Spleen (tissue), 11 donors: Measurements from ENCODE around the gene SLC16A3. TPM values are rescaled to one million over a fixed set of nuclear protein-coding genes. Genes with fewer than 3 reads are reported as not detected.

Experiments
- DNase-seq: peaks from one replicate; pipeline ENCODE4 v3.0.0-alpha.2; 2020
- H3K27ac ChIP-seq, 8 donors: fragments of 200-600 bp; sonication (generic) in 7 of 8; 1 replicate in 4 of 8; 2 replicates in 4 of 8; pipeline versions ENCODE4 v1.5.0 to v1.8.0; 2016 to 2021; ENCODE audit warnings: inconsistent platforms in 4 of 8, mild to moderate bottlenecking in 4 of 8, moderate library complexity in 1 of 8
- H3K27me3 ChIP-seq, 7 donors: fragments of 200-600 bp; sonication (generic) in 6 of 7; replicated peaks in 1 of 7; 1 replicate in 4 of 7; 2 replicates in 3 of 7; pipeline versions ENCODE4 v1.5.0 to v1.8.0; 2016 to 2021; ENCODE audit warnings: inconsistent platforms in 3 of 7, mild to moderate bottlenecking in 1 of 7
- H3K36me3 ChIP-seq, 6 donors: fragments of 200-600 bp; sonication (generic) in 5 of 6; 1 replicate in 4 of 6; 2 replicates in 2 of 6; pipeline versions ENCODE4 v1.5.0 to v1.8.0; 2016 to 2021; ENCODE audit warnings: inconsistent platforms in 2 of 6
- H3K4me1 ChIP-seq, 6 donors: fragments of 200-600 bp; sonication (generic) in 5 of 6; 1 replicate in 3 of 6; 2 replicates in 3 of 6; pipeline versions ENCODE4 v1.5.0 to v1.8.0; 2016 to 2021; ENCODE audit warnings: inconsistent platforms in 3 of 6
- H3K4me3 ChIP-seq, 8 donors: fragments of 200-600 bp; sonication (generic) in 7 of 8; 1 replicate in 4 of 8; 2 replicates in 4 of 8; pipeline versions ENCODE4 v1.5.0 to v1.8.0; 2016 to 2021; ENCODE audit warnings: inconsistent platforms in 4 of 8, mild to moderate bottlenecking in 4 of 8, moderate library complexity in 2 of 8
- H3K9me3 ChIP-seq, 8 donors: fragments of 200-600 bp; sonication (generic) in 7 of 8; 1 replicate in 4 of 8; 2 replicates in 4 of 8; pipeline versions ENCODE4 v1.5.0 to v1.8.0; 2016 to 2021; ENCODE audit warnings: inconsistent platforms in 4 of 8
- CTCF ChIP-seq, 11 experiments: fragments of 200-600 bp in 7 of 11; fragments of 450-650 bp in 4 of 11; sonication (generic) in 4 of 11; IDR thresholded peaks in 8 of 11; conservative IDR thresholded peaks in 3 of 11; 1 replicate in 7 of 11; 2 replicates in 4 of 11; pipeline versions ENCODE4 v1.4.0 to v1.8.0; 2016 to 2021; ENCODE audit warnings: antibody characterized with exemption in 11 of 11, inconsistent platforms in 4 of 11, mild to moderate bottlenecking in 1 of 11
- POLR2A ChIP-seq, 3 donors: fragments of 450-650 bp; IDR thresholded peaks; one replicate each; pipeline ENCODE4 v1.5.1; 2017; ENCODE audit warnings: antibody characterized with exemption in 3 of 3, mild to moderate bottlenecking in 1 of 3
- POLR2AphosphoS5 ChIP-seq, 3 donors: sonication (generic); formaldehyde crosslinking; IDR thresholded peaks; one replicate each; pipeline ENCODE4 v1.5.1; 2017; ENCODE audit warnings: antibody characterized with exemption in 3 of 3
- WGBS, 5 donors: extraction: QIAGEN DNeasy Blood & Tissue Kit in 3 of 5; methylation state at CpG; one replicate each; pipeline versions ENCODE4 v1.1.5 to v1.1.7; 2013 to 2018; 5-methylcytosine and 5-hydroxymethylcytosine counted together
- intact Hi-C: fragments of 100-400 bp; cut with DNase I; formaldehyde crosslinking; loops from one replicate; pipeline ENCODE4 v1.15.0; 2023; ENCODE audit warnings: low total_unique reads
- polyA plus RNA-seq, 3 donors: library from polyadenylated mRNA; stranded (reverse); fragments of 200-250 nt; gene quantifications; one replicate each; pipeline ENCODE4 v1.2.1, GENCODE V29; 2013
- total RNA-seq, 7 donors: library from RNA; depleted of rRNA in 3 of 7; stranded (reverse); fragments of >200 nt in 3 of 7; fragmentation: NEBNext Ultra II Directional in 4 of 7; extraction: Animal tissue kit (Norgen Biotek cat#: 25700) in 4 of 7; gene quantifications; one replicate each; pipeline versions ENCODE4 v1.1.0 to v1.2.1, GENCODE V29; 2016 to 2021
- donor health status: healthy with polysubstance abuse.
- donor health status: DM: no; HTN: no; CAD: no; lungs with moderate emphysema.
- donor health status: DM: no; HTN: no; CAD: no.
- donor health status: Bipolar disorder and iron deficiency.
- donor health status: healthy.
- donor health status: DM: no; HTN: no; CAD: no.
- donor health status: DM: yes; HTN: yes; CAD: no.

Gene SLC16A3
- total and polyA plus RNA-seq, 10 donors: 11.1 to 185 (median 74.0) TPM

- WGBS, 5 donors: 94 to 100% (median 97%) methylated on average over 5 of the region's 5 CpGs
- H3K4me3 ChIP-seq: no peak overlapping the region
- H3K27ac ChIP-seq: peak overlapping the region in 7 of 8 donors; percentile 46 to 76 (median 70)
- peak in 1 of 3 donors; percentile 1 for TF ChIP-seq POLR2AphosphoS5 (IDR thresholded peaks at IDR 0.05)
- TF ChIP-seq POLR2A (IDR thresholded peaks at IDR 0.05): no peak
- TF ChIP-seq CTCF (IDR thresholded peaks at IDR 0.05 in 8 of 11, conservative IDR thresholded peaks at IDR 0.05 in 3 of 11): no peak
- H3K4me1 ChIP-seq: peaks cover 29 to 91% (median 61%) of the 10 kb centered on the region in 6 donors
- no peaks in the 10 kb centered on the region for H3K9me3 ChIP-seq
- peaks cover 25 to 99% (median 87%) of the 10 kb centered on the region in 6 donors for H3K36me3 ChIP-seq
- DNase-seq: no peak
- no peaks in the 10 kb centered on the region for H3K27me3 ChIP-seq
- intact Hi-C loops: no loop called here
Observed at GRCh38 chr17:82246040-82246364, 17.2 kb downstream of the SLC16A3 start.

DNA sequence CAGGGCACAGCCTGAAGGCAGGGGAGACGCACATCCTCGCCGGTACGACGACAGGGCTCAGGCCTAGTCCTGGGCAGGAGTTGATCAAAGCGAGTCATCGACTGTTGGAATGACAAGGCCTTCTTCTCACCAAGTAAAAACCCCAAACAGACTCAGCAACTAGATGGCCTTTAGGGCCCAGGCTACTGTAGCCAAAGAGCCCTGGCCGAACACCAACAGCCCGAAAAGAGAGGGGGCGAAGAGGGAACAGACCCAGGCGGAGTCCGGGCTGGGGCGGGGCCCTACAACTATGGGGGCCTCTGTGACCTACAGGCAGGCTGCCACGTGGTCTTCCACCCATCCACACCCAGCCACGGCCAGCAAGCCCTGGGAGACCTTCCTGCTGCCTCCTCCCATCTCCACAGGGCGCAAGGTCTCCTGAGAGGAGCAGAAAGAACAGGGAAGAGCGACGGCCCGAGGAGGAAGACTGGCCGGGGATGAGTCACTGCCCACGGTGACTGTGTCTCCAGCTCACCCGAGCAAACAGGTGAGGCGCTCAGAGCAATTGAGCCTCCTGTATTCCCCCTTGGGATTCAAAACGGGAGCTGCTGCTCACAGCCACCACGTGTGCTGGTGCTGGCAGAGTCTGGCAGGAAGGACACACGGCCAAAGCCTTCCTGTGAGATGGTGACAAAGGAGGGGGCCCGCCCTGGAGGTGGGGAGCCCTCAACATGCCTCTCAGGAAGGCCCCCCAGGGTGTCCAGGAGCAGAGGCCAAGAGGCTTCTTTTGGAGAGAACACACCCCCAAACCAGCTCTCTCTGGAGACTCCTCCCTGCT, 17.7 kb downstream of the SLC16A3 start:
- DNase-seq: peak; percentile 76
- Histone ChIP-seq H3K27ac (peak overlapping the region; percentile 46 to 76 (median 70)), H3K27me3 (no peaks in the 10 kb centered on the region), H3K4me1 (peaks cover 23 to 86% (median 55%) of the 10 kb centered on the region in 6 donors), H3K9me3 (no peaks in the 10 kb centered on the region), H3K4me3 (no peak overlapping the region), H3K36me3 (peaks cover 30 to 100% (median 93%) of the 10 kb centered on the region in 6 donors)
- 54 to 64% (median 59%) methylated on average over 24 to 27 of the region's 27 CpGs for WGBS, 5 donors
- intact Hi-C loops: no loop called here
- TF ChIP-seq CTCF (IDR thresholded peaks at IDR 0.05 in 8 of 11, conservative IDR thresholded peaks at IDR 0.05 in 3 of 11) (no peak), POLR2AphosphoS5 (IDR thresholded peaks at IDR 0.05) (peak; percentile 33 to 51 (median 46))

DNA sequence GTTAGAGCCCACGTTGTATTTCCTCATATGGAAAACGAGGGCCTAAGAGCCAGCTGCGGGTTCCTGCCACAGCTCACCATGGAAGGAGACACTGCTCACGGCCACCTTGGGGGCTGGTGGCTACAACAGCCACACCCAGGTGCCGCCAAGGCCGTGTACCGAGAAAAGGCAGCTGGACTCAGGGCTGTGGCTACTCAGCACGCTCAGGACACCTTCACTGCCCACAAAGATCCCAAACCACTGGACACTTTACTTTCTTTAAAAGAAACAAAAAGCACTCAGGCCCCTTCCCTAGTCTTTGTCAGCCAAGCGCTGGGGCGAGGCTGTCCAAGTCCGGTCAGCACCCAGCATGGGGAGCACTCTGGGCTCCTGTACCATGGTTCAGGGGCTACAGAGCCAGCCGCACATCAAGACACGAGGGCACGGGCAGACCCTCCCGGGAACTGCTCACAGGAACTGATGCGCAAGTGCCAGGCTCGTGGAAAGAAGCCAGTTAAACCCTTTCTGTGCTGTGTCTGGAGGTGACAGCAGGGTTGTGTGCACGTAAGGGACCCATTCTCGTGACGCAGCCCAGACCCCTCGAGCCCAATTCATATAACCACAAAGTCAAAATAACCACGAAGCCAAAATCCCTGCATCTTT, 18.5 kb downstream of the SLC16A3 start:
- peaks cover 30 to 100% (median 99%) of the 10 kb centered on the region in 6 donors for H3K36me3 ChIP-seq
- intact Hi-C loops: no loop called here

GRCh38 chr17:82247856-82248671, 19.2 kb downstream of the SLC16A3 start:
- Histone ChIP-seq H3K27me3 (no peaks in the 10 kb centered on the region), H3K4me1 (peaks cover 9 to 71% (median 40%) of the 10 kb centered on the region in 6 donors), H3K9me3 (no peaks in the 10 kb centered on the region), H3K27ac (peak overlapping the region in 5 of 8 donors; percentile 70 to 76 (median 71)), H3K36me3 (peaks cover 31 to 100% (median 100%) of the 10 kb centered on the region in 6 donors), H3K4me3 (no peak overlapping the region)
- intact Hi-C loops: no loop called here
- 83 to 90% (median 85%) methylated on average over 28 of the region's 28 CpGs for WGBS, 5 donors
- DNase-seq: no peak
- TF ChIP-seq POLR2A (IDR thresholded peaks at IDR 0.05) (no peak), POLR2AphosphoS5 (IDR thresholded peaks at IDR 0.05) (peak in 2 of 3 donors; percentile 24 to 40)

More for the DNA sequence above, 18.5 kb downstream of the SLC16A3 start:
- peak overlapping the region in 7 of 8 donors; percentile 51 to 76 (median 70) for H3K27ac ChIP-seq
- no peak overlapping the region for H3K4me3 ChIP-seq
- WGBS, 5 donors: 48 to 58% (median 54%) methylated on average over 19 to 22 of the region's 22 CpGs
- no peak for DNase-seq
- no peaks in the 10 kb centered on the region for H3K27me3 ChIP-seq
- H3K9me3 ChIP-seq: no peaks in the 10 kb centered on the region
- TF ChIP-seq POLR2A (IDR thresholded peaks at IDR 0.05) (no peak), POLR2AphosphoS5 (IDR thresholded peaks at IDR 0.05) (peak in 2 of 3 donors; percentile 25 to 30)
- peaks cover 16 to 78% (median 48%) of the 10 kb centered on the region in 6 donors for H3K4me1 ChIP-seq
